Measurements from ENCODE around the gene CAP1. TPM values are rescaled to one million over a fixed set of nuclear protein-coding genes. Genes with fewer than 3 reads are reported as not detected.
A peak's percentile ranks its signal among the peaks of the same experiment; 100 is the strongest.

Gene CAP1
- total RNA-seq, 1 donor from 2014 or later: 367 TPM

- Mint-ChIP-seq H3K36me3 (ENCODE audit: unreplicated experiment) (peaks cover 68% of the 10 kb centered on the region), H3K9me3 (ENCODE audit: unreplicated experiment) (no peaks in the 10 kb centered on the region), H3K4me3 (ENCODE audit: unreplicated experiment) (no peak overlapping the region), H3K27me3 (ENCODE audit: unreplicated experiment) (no peaks in the 10 kb centered on the region), H3K4me1 (ENCODE audit: unreplicated experiment) (no peaks in the 10 kb centered on the region), H3K27ac (ENCODE audit: unreplicated experiment) (no peak overlapping the region)
- DNase-seq (ENCODE audit: extremely low spot score, unreplicated experiment): no peak
- TF ChIP-seq CTCF (IDR thresholded peaks at IDR 0.05): no peak
Measured at GRCh38 chr1:40064797-40065499, 24.4 kb downstream of the CAP1 start.

GRCh38 chr1:40067023-40067422 is 26.5 kb downstream of the CAP1 start:
- DNase-seq (ENCODE audit: extremely low spot score, unreplicated experiment): no peak
- no peaks in the 10 kb centered on the region for H3K27me3 Mint-ChIP-seq (ENCODE audit: unreplicated experiment)
- no peak for TF ChIP-seq CTCF (IDR thresholded peaks at IDR 0.05)
- H3K4me1 Mint-ChIP-seq (ENCODE audit: unreplicated experiment): no peaks in the 10 kb centered on the region
- H3K36me3 Mint-ChIP-seq (ENCODE audit: unreplicated experiment): peaks cover 71% of the 10 kb centered on the region
- H3K9me3 Mint-ChIP-seq (ENCODE audit: unreplicated experiment): no peaks in the 10 kb centered on the region
- peak overlapping the region; percentile 3 for H3K27ac Mint-ChIP-seq (ENCODE audit: unreplicated experiment)
- no peak overlapping the region for H3K4me3 Mint-ChIP-seq (ENCODE audit: unreplicated experiment)

- Mint-ChIP-seq H3K9me3 (ENCODE audit: unreplicated experiment) (no peaks in the 10 kb centered on the region), H3K4me3 (ENCODE audit: unreplicated experiment) (no peak overlapping the region), H3K27ac (ENCODE audit: unreplicated experiment) (no peak overlapping the region), H3K27me3 (ENCODE audit: unreplicated experiment) (no peaks in the 10 kb centered on the region), H3K4me1 (ENCODE audit: unreplicated experiment) (no peaks in the 10 kb centered on the region), H3K36me3 (ENCODE audit: unreplicated experiment) (peaks cover 76% of the 10 kb centered on the region)
- DNase-seq (ENCODE audit: extremely low spot score, unreplicated experiment): no peak
- no peak for TF ChIP-seq CTCF (IDR thresholded peaks at IDR 0.05)
Measured at GRCh38 chr1:40067851-40068250, 27.3 kb downstream of the CAP1 start.

- H3K4me3 Mint-ChIP-seq (ENCODE audit: unreplicated experiment): no peak overlapping the region
- H3K9me3 Mint-ChIP-seq (ENCODE audit: unreplicated experiment): no peaks in the 10 kb centered on the region
- H3K27me3 Mint-ChIP-seq (ENCODE audit: unreplicated experiment): no peaks in the 10 kb centered on the region
- H3K4me1 Mint-ChIP-seq (ENCODE audit: unreplicated experiment): peaks cover 11% of the 10 kb centered on the region
- TF ChIP-seq CTCF (IDR thresholded peaks at IDR 0.05): no peak
- no peak for DNase-seq (ENCODE audit: extremely low spot score, unreplicated experiment)
- no peak overlapping the region for H3K27ac Mint-ChIP-seq (ENCODE audit: unreplicated experiment)
- peaks cover 51% of the 10 kb centered on the region for H3K36me3 Mint-ChIP-seq (ENCODE audit: unreplicated experiment)
Measured at GRCh38 chr1:40072142-40072541, 31.6 kb downstream of the CAP1 start.

GRCh38 chr1:40073062-40073461 is 32.5 kb downstream of the CAP1 start:
- H3K9me3 Mint-ChIP-seq (ENCODE audit: unreplicated experiment): no peaks in the 10 kb centered on the region

More at GRCh38 chr1:40073062-40073461, 32.5 kb downstream of the CAP1 start:
- H3K27ac Mint-ChIP-seq (ENCODE audit: unreplicated experiment): no peak overlapping the region
- H3K4me1 Mint-ChIP-seq (ENCODE audit: unreplicated experiment): peaks cover 16% of the 10 kb centered on the region
- H3K36me3 Mint-ChIP-seq (ENCODE audit: unreplicated experiment): peaks cover 49% of the 10 kb centered on the region
- no peaks in the 10 kb centered on the region for H3K27me3 Mint-ChIP-seq (ENCODE audit: unreplicated experiment)
- H3K4me3 Mint-ChIP-seq (ENCODE audit: unreplicated experiment): no peak overlapping the region
- no peak for TF ChIP-seq CTCF (IDR thresholded peaks at IDR 0.05)
- no peak for DNase-seq (ENCODE audit: extremely low spot score, unreplicated experiment)
